NCI-H2029 treated with DMSO at 0.1 percent for 48 hours (cell line): ENCODE data around the gene RUNDC1.
"Not testable (repeated sequence)": the region's sequence is repeated elsewhere in the genome, so short reads cannot be mapped to it uniquely, and the experiment has no call there.

Experiments used
- DNase-seq: peaks from one replicate; lab custom pipeline; 2025; lab: John Stamatoyannopoulos, UW

The RUNDC1 gene

GRCh38 chr17:42980274-42980765, at the start of gene RUNDC1:
Gene RUNDC1, plus strand, starts transcription at chr17:42980565. Its CDS starts 12 bp downstream, at chr17:42980577.
- DNase-seq: peak; percentile 41

GRCh38 chr17:42937712-42938596, 42.4 kb upstream of the RUNDC1 start:
- no peak for DNase-seq

GRCh38 chr17:42944211-42944610, 36.2 kb upstream of the RUNDC1 start:
- no peak for DNase-seq

- DNase-seq: no peak
Measured at GRCh38 chr17:42946812-42947211, 33.6 kb upstream of the RUNDC1 start.

- no peak for DNase-seq
Measured at GRCh38 chr17:42950044-42950783, 30.2 kb upstream of the RUNDC1 start.

- peak; percentile 66 for DNase-seq
Measured at GRCh38 chr17:42953669-42954068, 26.7 kb upstream of the RUNDC1 start.

- DNase-seq: peak; percentile 77
Measured at GRCh38 chr17:42964161-42964932, 16.0 kb upstream of the RUNDC1 start, which contains the start of gene AARSD1. Gene AARSD1, minus strand, starts transcription at chr17:42964454. Its CDS starts 14 bp downstream, at chr17:42964440.

- DNase-seq: no peak
Measured at GRCh38 chr17:42967925-42968324, 12.4 kb upstream of the RUNDC1 start.

GRCh38 chr17:42969001-42969581, 11.3 kb upstream of the RUNDC1 start:
- DNase-seq: no peak

GRCh38 chr17:42971589-42971988, 8.8 kb upstream of the RUNDC1 start:
- no peak for DNase-seq

GRCh38 chr17:42973323-42973722, 7.0 kb upstream of the RUNDC1 start:
- DNase-seq: not testable (repeated sequence)

GRCh38 chr17:42975265-42975664, 5.1 kb upstream of the RUNDC1 start:
- DNase-seq: no peak

- not testable (repeated sequence) for DNase-seq
Measured at GRCh38 chr17:42975701-42976100, 4.7 kb upstream of the RUNDC1 start.

- peak; percentile 41 for DNase-seq
Measured at GRCh38 chr17:42979511-42980273, 673 bp upstream of the RUNDC1 start, which contains the start of gene PTGES3L. Gene PTGES3L, minus strand, starts transcription at chr17:42980080. Its CDS starts 27 bp downstream, at chr17:42980053.

- peak; percentile 9 for DNase-seq
Measured at GRCh38 chr17:42980766-42981397, 517 bp downstream of the RUNDC1 start.

GRCh38 chr17:42982266-42982665, 1.9 kb downstream of the RUNDC1 start:
- no peak for DNase-seq

- DNase-seq: no peak
Measured at GRCh38 chr17:42985225-42985624, 4.9 kb downstream of the RUNDC1 start.

GRCh38 chr17:42989141-42989540, 8.8 kb downstream of the RUNDC1 start:
- DNase-seq: no peak

- no peak for DNase-seq
Measured at GRCh38 chr17:42989726-42990652, 9.6 kb downstream of the RUNDC1 start.
